ENCODE measurements around the gene IQCC.
A peak's percentile ranks its signal among the peaks of the same experiment; 100 is the strongest.

Gene IQCC

DNA sequence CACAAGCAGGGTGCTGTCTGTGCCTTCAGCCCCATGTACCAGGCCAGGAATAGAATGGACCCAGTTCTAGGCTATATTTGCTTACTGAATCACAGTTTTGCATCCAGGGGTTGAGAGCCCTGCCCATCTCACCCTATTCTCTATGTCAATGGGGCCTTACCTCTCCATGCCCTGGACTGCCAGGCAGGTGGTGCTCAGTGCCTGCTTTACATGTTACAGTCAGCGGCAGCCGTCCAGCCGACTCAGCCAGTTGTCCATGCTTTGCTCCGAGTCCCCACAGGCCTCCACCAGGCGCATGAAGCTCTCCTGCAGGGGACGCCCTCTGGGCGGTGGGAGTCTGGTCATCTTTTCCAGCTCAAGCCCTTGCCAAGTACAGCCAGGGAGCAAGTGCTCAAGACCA, 29.3 kb downstream of the IQCC start:
- DNase-seq, result no peak
- Histone ChIP-seq H3K27ac (no peak overlapping the region), H3K27me3 (ENCODE audit: insufficient read depth, low read depth, severe bottlenecking) (no peaks in the 10 kb centered on the region), H3K4me3 (ENCODE audit: low read depth, low read length) (no peak overlapping the region), H3K9me3 (ENCODE audit: severe bottlenecking) (no peaks in the 10 kb centered on the region), H3K36me3 (peaks cover 26% of the 10 kb centered on the region)
- TF ChIP-seq, protein P1, sequence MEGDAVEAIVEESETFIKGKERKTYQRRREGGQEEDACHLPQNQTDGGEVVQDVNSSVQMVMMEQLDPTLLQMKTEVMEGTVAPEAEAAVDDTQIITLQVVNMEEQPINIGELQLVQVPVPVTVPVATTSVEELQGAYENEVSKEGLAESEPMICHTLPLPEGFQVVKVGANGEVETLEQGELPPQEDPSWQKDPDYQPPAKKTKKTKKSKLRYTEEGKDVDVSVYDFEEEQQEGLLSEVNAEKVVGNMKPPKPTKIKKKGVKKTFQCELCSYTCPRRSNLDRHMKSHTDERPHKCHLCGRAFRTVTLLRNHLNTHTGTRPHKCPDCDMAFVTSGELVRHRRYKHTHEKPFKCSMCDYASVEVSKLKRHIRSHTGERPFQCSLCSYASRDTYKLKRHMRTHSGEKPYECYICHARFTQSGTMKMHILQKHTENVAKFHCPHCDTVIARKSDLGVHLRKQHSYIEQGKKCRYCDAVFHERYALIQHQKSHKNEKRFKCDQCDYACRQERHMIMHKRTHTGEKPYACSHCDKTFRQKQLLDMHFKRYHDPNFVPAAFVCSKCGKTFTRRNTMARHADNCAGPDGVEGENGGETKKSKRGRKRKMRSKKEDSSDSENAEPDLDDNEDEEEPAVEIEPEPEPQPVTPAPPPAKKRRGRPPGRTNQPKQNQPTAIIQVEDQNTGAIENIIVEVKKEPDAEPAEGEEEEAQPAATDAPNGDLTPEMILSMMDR (IDR thresholded peaks at IDR 0.05; ENCODE audit: low read depth, low read length), result no peak

DNA sequence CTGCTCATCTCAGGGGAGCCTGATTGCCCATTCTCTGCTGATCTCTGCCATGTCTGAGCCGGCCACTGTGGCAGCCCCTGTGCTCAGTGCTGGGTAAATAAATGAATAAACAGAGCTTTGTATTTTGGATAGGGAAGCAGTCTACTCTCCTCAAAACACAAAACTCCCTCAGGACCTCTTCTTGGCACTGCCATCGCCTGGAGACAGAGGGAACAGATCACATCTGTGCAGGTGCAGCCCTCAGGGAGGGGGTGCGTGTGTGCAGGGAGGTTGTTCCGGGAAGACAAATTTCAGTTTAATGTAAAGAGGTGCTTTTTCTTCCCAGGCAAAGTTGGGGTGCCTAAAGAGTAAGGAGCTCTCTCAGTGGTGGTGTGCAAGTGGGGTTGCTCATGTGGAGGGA, 33.9 kb downstream of the IQCC start:
- no peaks in the 10 kb centered on the region; the same call in 1 of the 2 replicates for H3K36me3 ChIP-seq
- no peak overlapping the region for H3K27ac ChIP-seq
- no peak overlapping the region for H3K4me3 ChIP-seq (ENCODE audit: low read depth, low read length)
- H3K9me3 ChIP-seq (ENCODE audit: severe bottlenecking), result no peaks in the 10 kb centered on the region
- TF ChIP-seq, protein P1 (IDR thresholded peaks at IDR 0.05; ENCODE audit: low read depth, low read length), result no peak
- DNase-seq, result no peak
- no peaks in the 10 kb centered on the region for H3K27me3 ChIP-seq (ENCODE audit: insufficient read depth, low read depth, severe bottlenecking)

DNA sequence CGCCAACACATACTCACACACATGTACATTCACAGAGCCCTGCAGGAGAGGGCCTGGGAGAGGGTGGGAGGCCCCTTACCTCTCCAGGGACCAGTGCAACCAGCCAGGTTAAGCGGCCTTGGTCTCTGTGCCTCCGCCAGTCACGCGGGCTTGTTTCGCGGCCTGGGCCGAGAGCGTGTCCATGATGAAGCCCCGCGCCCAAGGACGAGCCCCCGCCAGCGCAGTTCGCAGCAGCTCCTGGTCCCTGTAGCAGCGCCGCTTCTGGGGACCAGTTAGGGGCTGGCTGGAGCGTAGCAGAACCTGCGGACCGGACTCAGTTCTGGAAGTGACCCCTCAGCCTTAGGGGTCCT, 34.3 kb downstream of the IQCC start:
- TF ChIP-seq, protein P1 (IDR thresholded peaks at IDR 0.05; ENCODE audit: low read depth, low read length), result no peak
- H3K4me3 ChIP-seq (ENCODE audit: low read depth, low read length), result no peak overlapping the region
- DNase-seq, result no peak
- no peak overlapping the region for H3K27ac ChIP-seq
- no peaks in the 10 kb centered on the region for H3K27me3 ChIP-seq (ENCODE audit: insufficient read depth, low read depth, severe bottlenecking)
- H3K9me3 ChIP-seq (ENCODE audit: severe bottlenecking), result no peaks in the 10 kb centered on the region
- H3K36me3 ChIP-seq, result no peaks in the 10 kb centered on the region; the same call in 1 of the 2 replicates

DNA sequence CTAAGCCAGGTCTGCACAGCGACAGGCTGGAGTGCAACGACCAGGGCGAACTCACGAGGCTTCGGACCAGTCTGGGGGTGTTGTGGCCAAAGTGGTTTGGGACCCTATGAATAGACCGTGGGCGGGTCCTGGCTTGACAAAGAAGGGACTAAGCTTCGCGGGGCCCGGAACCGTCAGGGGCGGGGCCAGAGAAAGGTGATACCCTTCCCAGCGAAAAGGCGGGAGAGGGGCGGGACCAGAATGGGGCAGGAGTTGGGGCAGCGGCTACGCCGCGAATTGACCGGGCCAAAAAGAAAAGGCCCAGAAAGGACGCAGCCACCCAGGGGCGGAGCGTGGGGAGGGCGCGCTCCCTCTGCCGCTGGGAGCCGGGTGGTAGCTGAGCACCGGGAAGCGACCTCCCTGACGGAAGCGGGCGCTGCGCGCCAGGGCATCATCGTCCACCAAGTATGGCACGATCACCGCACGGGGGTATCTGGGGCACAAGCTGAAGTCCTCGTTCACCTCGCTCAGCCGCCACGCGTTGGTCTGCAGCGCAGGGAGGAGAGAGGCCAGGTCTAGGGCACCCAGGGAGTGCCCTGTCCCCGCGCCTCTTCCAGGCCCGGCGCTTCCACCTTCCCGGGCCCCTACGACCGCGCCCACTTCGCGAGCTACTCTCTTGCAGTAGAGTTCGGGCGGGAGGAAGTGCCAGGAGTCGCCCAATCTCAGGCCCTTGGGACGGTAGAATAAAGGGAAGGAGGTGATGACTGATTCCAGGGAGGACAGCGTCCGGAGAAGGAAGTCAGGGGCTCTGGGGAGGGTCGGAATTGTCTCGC, 34.9 kb downstream of the IQCC start:
- Histone ChIP-seq H3K27me3 (ENCODE audit: insufficient read depth, low read depth, severe bottlenecking) (no peaks in the 10 kb centered on the region), H3K4me3 (ENCODE audit: low read depth, low read length) (no peak overlapping the region), H3K36me3 (no peaks in the 10 kb centered on the region; the same call in 1 of the 2 replicates), H3K9me3 (ENCODE audit: severe bottlenecking) (no peaks in the 10 kb centered on the region), H3K27ac (no peak overlapping the region)
- TF ChIP-seq, protein P1 (IDR thresholded peaks at IDR 0.05; ENCODE audit: low read depth, low read length), result no peak
- DNase-seq, result no peak

DNA sequence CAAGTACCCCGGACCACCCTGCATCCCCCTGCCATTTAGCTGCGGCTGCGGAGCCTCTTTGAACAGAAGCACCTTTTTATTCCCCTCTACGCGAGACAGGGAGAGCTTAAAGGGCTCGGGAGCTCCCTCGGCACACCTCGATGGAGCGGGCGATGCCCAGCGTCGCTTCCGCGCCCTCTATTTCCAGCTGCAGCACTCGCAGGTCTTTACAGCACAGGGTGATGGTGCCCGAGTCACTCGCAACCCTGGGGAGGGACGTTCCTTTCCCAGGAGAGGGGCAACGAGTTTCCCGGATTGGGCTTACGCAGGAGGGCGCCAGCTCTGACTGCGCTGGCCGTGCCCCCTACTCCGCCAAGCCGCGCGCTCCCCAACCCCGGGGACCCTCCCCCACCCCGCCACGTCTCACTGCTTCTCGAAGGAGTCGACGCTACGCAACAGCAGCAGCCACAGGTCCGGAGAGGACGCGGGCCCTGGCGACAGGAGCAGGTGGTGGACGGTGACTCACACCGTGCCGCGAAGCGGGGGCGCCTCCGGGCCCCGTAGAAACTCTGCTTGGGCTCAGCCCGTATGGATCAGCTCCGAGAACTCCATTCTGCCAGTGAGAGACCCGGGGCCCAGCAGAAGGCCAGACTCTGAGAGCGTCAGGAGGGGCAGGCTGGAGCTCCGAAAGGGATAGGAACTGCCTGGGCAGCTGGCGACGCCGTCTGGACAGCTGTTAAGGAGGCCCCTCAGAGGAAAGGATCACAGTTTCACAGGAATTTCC, 35.7 kb downstream of the IQCC start:
- DNase-seq, result peak; percentile 30
- Histone ChIP-seq H3K27ac (no peak overlapping the region), H3K4me3 (ENCODE audit: low read depth, low read length) (no peak overlapping the region), H3K27me3 (ENCODE audit: insufficient read depth, low read depth, severe bottlenecking) (no peaks in the 10 kb centered on the region), H3K9me3 (ENCODE audit: severe bottlenecking) (no peaks in the 10 kb centered on the region), H3K36me3 (no peaks in the 10 kb centered on the region)
- TF ChIP-seq, protein P1 (IDR thresholded peaks at IDR 0.05; ENCODE audit: low read depth, low read length), result no peak

Data from WERI-Rb-1 (cell line).